GM12878 (cell line): ENCODE data around the gene COX6A1. TPM values are rescaled to one million over a fixed set of nuclear protein-coding genes. Genes with fewer than 3 reads are reported as not detected.

Experiments
- ATAC-seq: fragments of 200-7000 bp; cut with Tn5 transposase; 3 replicates; pipeline ENCODE4 v1.9.1; 2020; ENCODE audit warnings: mild to moderate bottlenecking, moderate library complexity
- BruUV-seq: library from RNA; stranded (reverse); fragments of 400-500 nt; replicated peaks from 2 replicates; lab custom pipeline; 2021; lab: Mats Ljungman, UMichigan
- CTCF ChIA-PET: fragments of 300-600 bp; sonication (Branson Sonifier 250); formaldehyde crosslinking; extraction: SDS; loops from one replicate; lab custom pipeline; 2021; ENCODE audit warnings: inconsistent platforms; lab: Yijun Ruan, JAX
- POLR2A ChIA-PET: fragments of 350-600 bp; formaldehyde crosslinking; extraction: SDS; loops from one replicate; lab custom pipeline; 2021; ENCODE audit warnings: inconsistent platforms; lab: Charles Lee
- RAD21 ChIA-PET: fragments of 300-600 bp; sonication (Branson Sonifier 250); formaldehyde crosslinking; loops from one replicate; lab custom pipeline; 2023; ENCODE audit warnings: antibody characterized with exemption; ENCODE audit not compliant: unreplicated experiment; lab: Charles Lee
- SMC1A ChIA-PET: fragments of 300-600 bp; sonication (Branson Sonifier 250); formaldehyde crosslinking; loops from one replicate; lab custom pipeline; 2023; ENCODE audit not compliant: unreplicated experiment, uncharacterized antibody; lab: Charles Lee
- DNase-seq: peaks from one replicate; pipeline ENCODE4 v3.0.0-alpha.2; 2011; ENCODE audit warnings: low read depth, low spot score
- FAIRE-seq: peaks from 3 replicates; lab custom pipeline; 2011; peaks lifted over from hg19 to GRCh38; lab: Jason Lieb, UNC
- H2AFZ ChIP-seq: 2 replicates; pipeline ENCODE4 v1.6.0; 2011; ENCODE audit warnings: low read depth, low read length, control low read depth; ENCODE audit not compliant: control insufficient read depth
- H3K27ac ChIP-seq: 2 replicates; pipeline ENCODE4 v1.5.1; 2011; ENCODE audit warnings: control low read depth; ENCODE audit not compliant: control insufficient read depth, insufficient read depth
- H3K27me3 ChIP-seq, 2 experiments: replicated peaks in 1 of 2; 2 replicates each; pipeline versions ENCODE4 v1.6.0 to v1.6.1; 2011; ENCODE audit warnings: low read length in 1 of 2; ENCODE audit not compliant: control insufficient read depth in 2 of 2, insufficient read depth in 2 of 2
- H3K36me3 ChIP-seq, 2 experiments: 2 replicates each; pipeline ENCODE4 v1.5.1; 2011; ENCODE audit warnings: low read length in 1 of 2; ENCODE audit not compliant: control insufficient read depth in 2 of 2, insufficient read depth in 2 of 2
- H3K4me1 ChIP-seq: 2 replicates; pipeline ENCODE4 v1.6.1; 2011; ENCODE audit warnings: mild to moderate bottlenecking, low read length, moderate library complexity, mixed read lengths; ENCODE audit not compliant: control insufficient read depth, insufficient read depth
- H3K4me2 ChIP-seq: 2 replicates; pipeline ENCODE4 v1.6.0; 2011; ENCODE audit warnings: control low read depth; ENCODE audit not compliant: control insufficient read depth, insufficient read depth
- H3K4me3 ChIP-seq: fragments of 200-600 bp; sonication (generic); 2 replicates; pipeline ENCODE4 v1.5.1; 2016
- H3K79me2 ChIP-seq: 2 replicates; pipeline ENCODE4 v1.6.0; 2011; ENCODE audit warnings: low read length; ENCODE audit not compliant: control insufficient read depth, insufficient read depth
- H3K9ac ChIP-seq: 2 replicates; pipeline ENCODE4 v1.8.0; 2011; ENCODE audit warnings: low read length, control low read depth, mixed read lengths; ENCODE audit not compliant: control insufficient read depth, insufficient read depth
- H3K9me3 ChIP-seq: replicated peaks from 3 replicates; pipeline ENCODE4 v1.5.1; 2011; ENCODE audit warnings: mild to moderate bottlenecking, low read length; ENCODE audit not compliant: control insufficient read depth, insufficient read depth
- H4K20me1 ChIP-seq: 2 replicates; pipeline ENCODE4 v1.6.0; 2011; ENCODE audit not compliant: control insufficient read depth, insufficient read depth
- EED ChIP-seq: sonication (generic); IDR thresholded peaks from 2 replicates; pipeline ENCODE4 v1.6.1; 2016; ENCODE audit warnings: antibody characterized with exemption, low read depth
- IKZF2 ChIP-seq, 2 experiments: fragments of 450-650 bp; IDR thresholded peaks; 2 replicates each; pipeline ENCODE4 v1.6.1; 2017; ENCODE audit warnings: mild to moderate bottlenecking in 2 of 2, moderate library complexity in 2 of 2
- SMAD1 ChIP-seq: fragments of 450-650 bp; IDR thresholded peaks from 2 replicates; pipeline ENCODE4 v1.6.1; 2018; ENCODE audit warnings: mild to moderate bottlenecking, low read depth; ENCODE audit not compliant: partially characterized antibody
- SMAD5 ChIP-seq: IDR thresholded peaks from 2 replicates; pipeline ENCODE4 v1.6.1; 2016; ENCODE audit warnings: antibody characterized with exemption, low read depth
- SPI1 ChIP-seq: IDR thresholded peaks from 2 replicates; pipeline ENCODE4 v1.6.1; 2011; ENCODE audit warnings: low read depth, mild to moderate bottlenecking, low read length, moderate library complexity, borderline replicate concordance; ENCODE audit not compliant: insufficient read depth
- ZNF207 ChIP-seq: fragments of 450-650 bp; IDR thresholded peaks from 2 replicates; pipeline ENCODE4 v1.6.1; 2014; ENCODE audit warnings: antibody characterized with exemption, mild to moderate bottlenecking, borderline replicate concordance
- WGBS: methylation state at CpG from one replicate; pipeline ENCODE4 v1.1.6; 2016; ENCODE audit warnings: low lambda C conversion rate; ENCODE audit not compliant: insufficient replicate concordance, insufficient coverage; ENCODE audit errors: missing lambda C conversion rate; 5-methylcytosine and 5-hydroxymethylcytosine counted together
- in situ Hi-C: fragments of 300-500 bp; cut with MboI; formaldehyde crosslinking; loops from 9 replicates; pipeline ENCODE4 v1.14.3; 2018; ENCODE audit warnings: mixed read lengths
- intact Hi-C: fragments of 100-400 bp; cut with micrococcal nuclease; formaldehyde crosslinking; loops from one replicate; pipeline ENCODE4 v1.14.2; 2022; ENCODE audit not compliant: unreplicated experiment
- polyA plus RNA-seq, 11 experiments: library from polyadenylated mRNA; depleted of rRNA in 4 of 11; unstranded in 6 of 11; stranded (reverse) in 5 of 11; fragments of >200 nt; fragmentation: Nextera tagmentation in 4 of 11; fragmentation: Illumina TruSeq in 1 of 11; extraction: Ambion mirVana in 4 of 11; extraction: Trizol in 1 of 11; gene quantifications; 1 replicate in 1 of 11; 2 replicates in 10 of 11; pipeline versions ENCODE4 v1.2.1 to v1.2.3, GENCODE V29; 2011 to 2016; ENCODE audit warnings: inconsistent platforms in 2 of 11, missing spikeins in 2 of 11, low read depth in 1 of 11
- total RNA-seq, 4 experiments: library from RNA; depleted of rRNA in 3 of 4; stranded (reverse); fragments of >200 nt in 3 of 4; fragmentation: Illumina TruSeq in 1 of 4; extraction: Trizol in 1 of 4; gene quantifications; 2 replicates each; pipeline versions ENCODE4 v1.2.1 to v1.2.3, GENCODE V29; 2013 to 2021
- TF ChIP-seq, protein P1 (sequence below): fragments of 150-350 bp; IDR thresholded peaks from 2 replicates; pipeline ENCODE4 v1.6.1; 2016; ENCODE audit warnings: low read depth, low read length
- TF ChIP-seq, protein P2 (sequence below): fragments of 450-650 bp; IDR thresholded peaks from 2 replicates; pipeline ENCODE4 v1.6.1; 2018; ENCODE audit warnings: mild to moderate bottlenecking, low read depth, moderate library complexity; ENCODE audit not compliant: partially characterized antibody

Gene COX6A1
- total and polyA plus RNA-seq, 10 of the 15 experiments (the other 5 are each of a cell fraction or from before 2014, with no cell fraction given) = 408 to 2,723 (median 1,019) TPM

DNA sequence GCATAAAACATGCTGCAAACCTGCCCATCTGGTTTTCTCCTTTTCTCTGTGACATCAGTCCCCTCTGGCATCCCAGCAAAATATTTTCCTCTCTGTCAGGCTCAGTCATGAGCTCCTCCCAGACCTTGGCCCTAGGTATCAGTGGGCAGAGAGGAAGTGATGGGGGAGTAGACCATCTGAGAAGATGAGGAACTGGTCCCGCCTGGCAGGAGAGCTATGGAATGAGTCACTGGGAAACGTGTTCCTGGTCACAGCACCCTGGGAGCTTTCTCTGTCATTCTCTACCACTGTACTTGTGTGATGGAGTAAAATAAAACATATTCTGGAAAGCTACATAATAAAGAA is 36.7 kb downstream of the COX6A1 start:
- ChIA-PET POLR2A (interaction anchor here (1.0 to 1.3 kb wide), 2 partner anchors 11 to 22 kb away, joined by 4 read pairs; no protein-coding TSS in a partner anchor), CTCF (interaction anchor here (0.7 to 2.7 kb wide), 8 partner anchors 11 to 157 kb away, joined by 3 to 9 read pairs (median 4); partner anchors contain the start of gene DYNLL1), SMC1A (interaction anchor here (1.3 kb wide), 1 partner anchor 9 kb away, joined by 3 read pairs; no protein-coding TSS in a partner anchor), RAD21 (interaction anchor here (0.7 kb wide), 1 partner anchor 22 kb away, joined by 6 read pairs; no protein-coding TSS in a partner anchor)
- DNase-seq = no peak
- Histone ChIP-seq H3K4me2 (no peak overlapping the region), H4K20me1 (no peaks in the 10 kb centered on the region), H3K4me1 (peaks cover 4% of the 10 kb centered on the region; the same call in 1 of the 2 replicates), H3K9me3 (no peaks in the 10 kb centered on the region), H3K79me2 (peaks cover 9% of the 10 kb centered on the region), H3K4me3 (no peak overlapping the region), H3K27ac (no peak overlapping the region), H3K36me3 (no peaks in the 10 kb centered on the region), H3K9ac (no peak overlapping the region), H3K27me3 (no peaks in the 10 kb centered on the region), H2AFZ (no peak overlapping the region)
- no TSS peak for BruUV-seq
- in situ Hi-C loops = no loop called here
- peak; percentile 3; the same call in 1 of the 3 replicates for ATAC-seq
- intact Hi-C loops = no loop called here
- WGBS = 3% methylated on average over 2 of the region's 2 CpGs
- FAIRE-seq = no peak
- TF ChIP-seq SMAD1 = no peak
- TF ChIP-seq, protein P1, sequence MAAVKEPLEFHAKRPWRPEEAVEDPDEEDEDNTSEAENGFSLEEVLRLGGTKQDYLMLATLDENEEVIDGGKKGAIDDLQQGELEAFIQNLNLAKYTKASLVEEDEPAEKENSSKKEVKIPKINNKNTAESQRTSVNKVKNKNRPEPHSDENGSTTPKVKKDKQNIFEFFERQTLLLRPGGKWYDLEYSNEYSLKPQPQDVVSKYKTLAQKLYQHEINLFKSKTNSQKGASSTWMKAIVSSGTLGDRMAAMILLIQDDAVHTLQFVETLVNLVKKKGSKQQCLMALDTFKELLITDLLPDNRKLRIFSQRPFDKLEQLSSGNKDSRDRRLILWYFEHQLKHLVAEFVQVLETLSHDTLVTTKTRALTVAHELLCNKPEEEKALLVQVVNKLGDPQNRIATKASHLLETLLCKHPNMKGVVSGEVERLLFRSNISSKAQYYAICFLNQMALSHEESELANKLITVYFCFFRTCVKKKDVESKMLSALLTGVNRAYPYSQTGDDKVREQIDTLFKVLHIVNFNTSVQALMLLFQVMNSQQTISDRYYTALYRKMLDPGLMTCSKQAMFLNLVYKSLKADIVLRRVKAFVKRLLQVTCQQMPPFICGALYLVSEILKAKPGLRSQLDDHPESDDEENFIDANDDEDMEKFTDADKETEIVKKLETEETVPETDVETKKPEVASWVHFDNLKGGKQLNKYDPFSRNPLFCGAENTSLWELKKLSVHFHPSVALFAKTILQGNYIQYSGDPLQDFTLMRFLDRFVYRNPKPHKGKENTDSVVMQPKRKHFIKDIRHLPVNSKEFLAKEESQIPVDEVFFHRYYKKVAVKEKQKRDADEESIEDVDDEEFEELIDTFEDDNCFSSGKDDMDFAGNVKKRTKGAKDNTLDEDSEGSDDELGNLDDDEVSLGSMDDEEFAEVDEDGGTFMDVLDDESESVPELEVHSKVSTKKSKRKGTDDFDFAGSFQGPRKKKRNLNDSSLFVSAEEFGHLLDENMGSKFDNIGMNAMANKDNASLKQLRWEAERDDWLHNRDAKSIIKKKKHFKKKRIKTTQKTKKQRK = no peak
- TF ChIP-seq SMAD5 = no peak
- no peak for TF ChIP-seq ZNF207
- TF ChIP-seq, protein P2, sequence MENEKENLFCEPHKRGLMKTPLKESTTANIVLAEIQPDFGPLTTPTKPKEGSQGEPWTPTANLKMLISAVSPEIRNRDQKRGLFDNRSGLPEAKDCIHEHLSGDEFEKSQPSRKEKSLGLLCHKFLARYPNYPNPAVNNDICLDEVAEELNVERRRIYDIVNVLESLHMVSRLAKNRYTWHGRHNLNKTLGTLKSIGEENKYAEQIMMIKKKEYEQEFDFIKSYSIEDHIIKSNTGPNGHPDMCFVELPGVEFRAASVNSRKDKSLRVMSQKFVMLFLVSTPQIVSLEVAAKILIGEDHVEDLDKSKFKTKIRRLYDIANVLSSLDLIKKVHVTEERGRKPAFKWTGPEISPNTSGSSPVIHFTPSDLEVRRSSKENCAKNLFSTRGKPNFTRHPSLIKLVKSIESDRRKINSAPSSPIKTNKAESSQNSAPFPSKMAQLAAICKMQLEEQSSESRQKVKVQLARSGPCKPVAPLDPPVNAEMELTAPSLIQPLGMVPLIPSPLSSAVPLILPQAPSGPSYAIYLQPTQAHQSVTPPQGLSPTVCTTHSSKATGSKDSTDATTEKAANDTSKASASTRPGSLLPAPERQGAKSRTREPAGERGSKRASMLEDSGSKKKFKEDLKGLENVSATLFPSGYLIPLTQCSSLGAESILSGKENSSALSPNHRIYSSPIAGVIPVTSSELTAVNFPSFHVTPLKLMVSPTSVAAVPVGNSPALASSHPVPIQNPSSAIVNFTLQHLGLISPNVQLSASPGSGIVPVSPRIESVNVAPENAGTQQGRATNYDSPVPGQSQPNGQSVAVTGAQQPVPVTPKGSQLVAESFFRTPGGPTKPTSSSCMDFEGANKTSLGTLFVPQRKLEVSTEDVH = no peak
- peak; percentile 17 to 35; a peak in 2 of 4 replicates for TF ChIP-seq IKZF2 (IDR thresholded peaks at IDR 0.05)
- TF ChIP-seq EED = peak; percentile 64
- TF ChIP-seq SPI1 = peak; percentile 68; the same call in 1 of the 2 replicates
